Muscle layer of duodenum (tissue), 2 donors: ENCODE results near the gene WNK2.
"Not testable (repeated sequence)": the region's sequence is repeated elsewhere in the genome, so short reads cannot be mapped to it uniquely, and the experiment has no call there.

Experiments
- H3K27ac ChIP-seq: one replicate; pipeline ENCODE4 v1.7.0; 2013; ENCODE audit warnings: mild to moderate bottlenecking, low read length
- H3K27me3 ChIP-seq: one replicate; pipeline ENCODE4 v1.7.0; 2013; ENCODE audit warnings: low read depth, mild to moderate bottlenecking, control low read depth, low read length
- H3K36me3 ChIP-seq, 2 donors: one replicate each; pipeline ENCODE4 v1.7.0; 2013; ENCODE audit warnings: low read length in 2 of 2, control low read depth in 1 of 2, mild to moderate bottlenecking in 1 of 2; ENCODE audit not compliant: insufficient read depth in 2 of 2, control insufficient read depth in 1 of 2
- H3K4me1 ChIP-seq, 2 donors: one replicate each; pipeline ENCODE4 v1.7.0; 2013; ENCODE audit warnings: low read length in 2 of 2, mild to moderate bottlenecking in 2 of 2, control low read depth in 1 of 2, moderate library complexity in 1 of 2; ENCODE audit not compliant: insufficient read depth in 2 of 2, control insufficient read depth in 1 of 2
- H3K4me3 ChIP-seq, 2 donors: one replicate each; pipeline ENCODE4 v1.7.0; 2013; ENCODE audit warnings: low read length in 2 of 2, low read depth in 1 of 2, mild to moderate bottlenecking in 1 of 2
- H3K9me3 ChIP-seq, 2 donors: one replicate each; pipeline ENCODE4 v1.7.0; 2013; ENCODE audit warnings: low read length in 2 of 2, control low read depth in 1 of 2, mild to moderate bottlenecking in 1 of 2; ENCODE audit not compliant: control insufficient read depth in 1 of 2
- donor health status: healthy.

WNK2 gene

DNA sequence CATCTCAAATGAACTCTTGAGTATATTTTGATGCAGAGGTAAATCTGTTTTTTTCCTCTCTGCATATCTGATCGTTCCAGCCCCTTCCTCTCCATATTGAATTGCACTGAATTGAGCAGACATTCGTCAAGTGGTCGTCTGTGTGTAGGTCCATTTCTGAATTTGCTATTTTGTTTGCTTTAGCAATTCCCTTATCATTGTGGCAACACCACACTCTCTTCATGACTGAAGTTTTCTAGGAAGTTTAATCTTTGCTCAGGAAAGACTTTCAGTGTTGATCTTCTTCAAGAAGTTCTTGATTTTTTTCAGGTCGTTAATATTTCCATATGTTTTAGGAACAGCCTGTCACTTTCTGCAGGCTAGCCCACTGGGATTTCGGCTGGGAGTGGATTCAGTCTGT is 132.0 kb downstream of the WNK2 start:
- H3K4me3 ChIP-seq = no peak overlapping the region
- H3K9me3 ChIP-seq = no peaks in the 10 kb centered on the region

DNA sequence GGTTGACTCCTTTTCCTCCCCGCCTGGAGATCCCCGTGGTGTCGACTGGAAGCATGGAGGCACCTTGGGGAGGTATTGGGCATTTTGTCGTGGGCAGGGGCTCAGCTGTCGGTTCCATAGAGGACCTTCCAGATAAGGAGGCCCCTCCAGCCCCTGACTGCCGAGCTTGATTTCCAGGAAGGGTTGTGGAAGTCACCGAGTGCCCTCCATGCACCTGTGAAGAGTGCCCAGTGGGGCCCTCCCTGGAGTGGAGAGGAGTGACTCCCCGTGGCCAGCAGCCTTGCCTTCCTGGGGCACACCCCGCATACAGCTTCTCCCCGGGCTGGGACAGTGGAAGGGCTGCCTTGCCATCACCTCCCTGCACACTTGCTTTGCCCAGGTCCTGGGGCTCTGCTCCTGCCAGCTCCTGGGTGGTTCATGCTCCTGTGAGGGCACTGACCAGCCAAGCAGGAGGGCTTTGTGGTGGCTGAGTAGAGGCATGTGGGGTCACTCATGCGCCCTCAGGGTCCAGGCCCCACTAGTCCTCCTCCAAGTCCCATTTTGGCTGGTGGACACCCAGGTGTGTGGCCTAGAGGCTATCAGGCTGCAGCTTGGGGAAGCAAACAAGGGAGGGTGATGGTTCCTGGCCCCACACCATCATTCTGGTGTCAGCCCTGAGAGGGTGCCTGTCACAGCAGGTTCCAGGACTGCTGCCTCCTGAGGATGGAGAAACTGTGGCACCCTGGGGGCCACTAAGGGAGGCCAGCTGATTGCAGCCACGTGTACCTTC is 133.0 kb downstream of the WNK2 start:
- H3K4me3 ChIP-seq = no peak overlapping the region

More for the DNA sequence above, 132.0 kb downstream of the WNK2 start:
- peaks cover 2 to 24% of the 10 kb centered on the region in 2 donors for H3K36me3 ChIP-seq
- peaks cover 0 to 5% of the 10 kb centered on the region in 2 donors for H3K4me1 ChIP-seq
- H3K27me3 ChIP-seq = no peaks in the 10 kb centered on the region
- H3K27ac ChIP-seq = no peak overlapping the region

DNA sequence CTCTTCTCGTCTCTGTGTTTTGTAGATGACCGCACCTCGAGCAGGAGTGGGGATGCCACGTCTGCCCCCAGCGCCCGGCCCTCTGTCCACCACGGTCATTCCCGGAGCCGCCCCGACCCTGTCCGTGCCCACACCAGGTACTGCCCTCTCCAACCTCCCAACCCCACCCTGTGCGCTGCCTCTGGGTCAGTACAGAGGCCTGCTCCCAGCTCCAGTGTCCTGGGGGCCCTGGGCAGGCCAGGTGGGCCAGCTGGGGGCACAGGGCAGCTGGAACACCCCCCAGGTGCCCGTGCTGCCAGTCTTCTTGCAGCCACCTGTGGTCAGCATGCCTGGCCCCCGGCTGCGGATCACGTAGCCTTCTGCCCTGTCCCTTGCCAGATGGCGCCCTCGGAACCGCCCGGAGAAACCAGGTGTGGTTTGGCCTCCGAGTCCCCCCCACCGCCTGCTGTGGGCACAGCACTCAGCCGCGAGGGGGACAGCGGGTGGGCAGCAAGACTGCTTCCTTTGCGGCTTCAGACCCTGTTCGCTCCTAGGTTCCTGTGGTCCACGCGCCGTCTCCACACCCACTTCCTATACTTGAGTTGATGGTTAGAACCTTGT is 133.7 kb downstream of the WNK2 start:
- no peak overlapping the region for H3K4me3 ChIP-seq
- H3K27me3 ChIP-seq = no peaks in the 10 kb centered on the region
- peaks cover 0 to 24% of the 10 kb centered on the region in 2 donors for H3K36me3 ChIP-seq
- H3K27ac ChIP-seq = no peak overlapping the region
- peaks cover 0 to 4% of the 10 kb centered on the region in 2 donors for H3K4me1 ChIP-seq
- H3K9me3 ChIP-seq = no peaks in the 10 kb centered on the region

More for the DNA sequence above, 133.0 kb downstream of the WNK2 start:
- Histone ChIP-seq H3K36me3 (peaks cover 0 to 24% of the 10 kb centered on the region in 2 donors), H3K27ac (no peak overlapping the region), H3K4me1 (peaks cover 0 to 5% of the 10 kb centered on the region in 2 donors), H3K9me3 (no peaks in the 10 kb centered on the region), H3K27me3 (no peaks in the 10 kb centered on the region)

DNA sequence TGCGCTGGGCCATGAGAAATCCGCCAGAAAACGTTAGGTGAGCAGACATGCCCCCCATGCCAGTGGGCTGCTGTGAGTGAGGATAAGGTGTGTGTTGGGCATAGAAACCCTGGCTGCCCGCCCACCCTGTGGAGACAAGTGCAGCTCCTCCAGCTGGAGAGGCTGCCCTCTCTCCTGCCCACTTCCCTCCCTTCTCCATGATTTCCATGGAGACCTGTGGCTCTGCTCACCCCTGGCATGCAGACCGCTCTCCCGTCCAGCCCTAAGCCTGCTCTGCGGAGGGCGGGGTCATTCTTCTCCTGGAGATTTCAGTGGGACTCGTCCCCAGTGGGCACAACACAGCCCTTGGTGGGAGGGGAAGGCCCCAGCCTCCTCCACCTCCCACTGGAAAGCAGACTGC is 134.5 kb downstream of the WNK2 start:
- peaks cover 0 to 24% of the 10 kb centered on the region in 2 donors for H3K36me3 ChIP-seq
- H3K27ac ChIP-seq = no peak overlapping the region
- no peaks in the 10 kb centered on the region for H3K27me3 ChIP-seq
- no peak overlapping the region for H3K4me3 ChIP-seq
- H3K9me3 ChIP-seq = no peaks in the 10 kb centered on the region
- no peaks in the 10 kb centered on the region for H3K4me1 ChIP-seq

DNA sequence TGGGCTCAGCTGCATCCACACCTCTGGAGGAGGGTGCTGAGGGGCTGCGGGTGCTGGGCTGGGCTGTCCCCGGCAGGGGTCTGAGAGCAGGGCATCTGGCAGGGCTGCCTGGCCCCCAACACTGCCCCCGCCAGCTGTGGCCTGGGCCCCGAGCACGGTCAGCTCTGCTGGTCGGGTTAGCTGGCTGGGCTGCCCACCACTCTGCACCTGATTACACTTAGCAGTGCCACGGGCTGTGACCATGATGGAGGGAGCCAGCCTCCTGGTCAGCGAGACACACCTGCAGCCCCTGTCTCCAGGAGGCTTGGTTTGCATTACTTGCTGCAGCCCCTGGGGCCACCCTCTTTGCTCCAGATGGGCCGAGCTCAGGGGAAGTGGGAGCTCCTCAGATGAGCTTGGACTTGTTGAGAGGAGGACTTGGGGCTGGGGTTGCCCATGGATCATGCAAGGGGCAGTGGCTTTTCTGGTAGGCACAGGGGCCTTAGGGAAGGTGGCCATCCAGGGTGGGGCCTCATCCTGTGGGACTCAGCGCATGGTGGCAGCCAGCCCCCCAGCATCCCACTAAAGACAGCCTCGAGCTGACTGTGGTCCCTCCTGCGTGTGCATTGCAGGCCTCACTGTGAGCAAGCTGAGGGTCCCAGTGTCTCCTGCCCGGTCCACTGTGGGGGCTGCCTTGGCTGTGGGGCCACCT is 135.5 kb downstream of the WNK2 start:
- H3K27ac ChIP-seq = no peak overlapping the region
- no peaks in the 10 kb centered on the region for H3K4me1 ChIP-seq
- no peaks in the 10 kb centered on the region for H3K9me3 ChIP-seq
- H3K36me3 ChIP-seq = peaks cover 0 to 24% of the 10 kb centered on the region in 2 donors
- no peak overlapping the region for H3K4me3 ChIP-seq
- H3K27me3 ChIP-seq = no peaks in the 10 kb centered on the region

DNA sequence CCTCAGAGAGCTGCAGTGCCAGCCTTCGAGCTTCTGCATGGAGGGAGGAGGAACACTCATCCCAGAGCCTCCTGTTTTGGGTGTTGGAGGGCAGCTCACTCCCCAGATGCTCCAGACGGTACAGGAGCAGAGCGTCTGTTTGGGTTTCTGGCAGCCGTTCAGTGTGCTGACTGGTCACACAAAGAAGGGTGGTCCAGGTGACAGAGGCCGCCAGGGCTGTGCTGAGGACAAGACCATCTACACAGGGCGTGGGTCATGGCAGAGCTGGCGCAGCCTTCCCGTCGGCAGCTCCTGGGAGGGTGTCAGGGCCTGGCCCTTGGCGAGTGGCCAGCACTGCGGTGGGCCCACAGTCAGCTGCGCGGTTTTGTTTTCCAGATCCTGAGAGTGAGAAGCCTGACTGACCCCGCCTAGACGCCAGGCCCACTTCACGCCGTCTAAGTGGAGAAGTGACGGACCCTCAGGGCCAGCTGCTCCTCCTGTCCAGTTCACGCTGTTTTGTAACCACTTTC is 136.1 kb downstream of the WNK2 start:
- no peaks in the 10 kb centered on the region for H3K9me3 ChIP-seq
- H3K4me1 ChIP-seq = no peaks in the 10 kb centered on the region
- peaks cover 0 to 21% of the 10 kb centered on the region in 2 donors for H3K36me3 ChIP-seq
- H3K27ac ChIP-seq = no peak overlapping the region
- no peak overlapping the region for H3K4me3 ChIP-seq
- H3K27me3 ChIP-seq = no peaks in the 10 kb centered on the region

DNA sequence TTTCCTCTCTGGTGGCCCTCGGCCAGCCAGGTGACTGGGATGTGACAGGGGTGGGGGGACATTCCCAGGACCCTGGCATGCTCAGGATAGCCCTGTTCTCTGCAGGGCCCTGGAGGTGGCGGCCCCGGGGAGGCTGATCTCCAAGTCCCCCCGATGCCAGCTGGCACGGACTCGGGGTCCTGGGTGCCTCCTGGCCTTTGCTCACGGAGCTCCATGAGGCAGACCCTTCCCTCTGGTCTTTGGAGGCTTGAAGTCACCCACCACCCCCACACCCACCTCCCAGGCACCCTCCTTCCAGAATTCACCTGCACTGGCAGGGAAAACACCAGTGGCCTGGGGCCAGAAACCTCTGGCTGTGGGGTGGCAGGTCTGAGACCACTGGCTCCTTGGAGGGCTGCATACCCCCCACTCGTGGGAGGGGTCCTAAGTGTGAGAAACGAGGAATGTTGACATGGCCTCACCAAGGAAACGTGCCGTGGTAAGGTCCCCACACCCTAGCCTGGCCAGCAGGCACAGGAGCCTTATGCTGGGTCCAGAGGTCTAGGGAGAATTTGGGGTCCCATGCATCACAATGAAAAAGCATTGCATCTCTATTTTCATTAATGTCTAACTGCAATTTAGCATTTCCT is 136.8 kb downstream of the WNK2 start:
- no peaks in the 10 kb centered on the region for H3K9me3 ChIP-seq
- peaks cover 0 to 19% of the 10 kb centered on the region in 2 donors for H3K36me3 ChIP-seq
- no peak overlapping the region for H3K4me3 ChIP-seq
- H3K27me3 ChIP-seq = no peaks in the 10 kb centered on the region
- H3K4me1 ChIP-seq = no peaks in the 10 kb centered on the region
- H3K27ac ChIP-seq = no peak overlapping the region

DNA sequence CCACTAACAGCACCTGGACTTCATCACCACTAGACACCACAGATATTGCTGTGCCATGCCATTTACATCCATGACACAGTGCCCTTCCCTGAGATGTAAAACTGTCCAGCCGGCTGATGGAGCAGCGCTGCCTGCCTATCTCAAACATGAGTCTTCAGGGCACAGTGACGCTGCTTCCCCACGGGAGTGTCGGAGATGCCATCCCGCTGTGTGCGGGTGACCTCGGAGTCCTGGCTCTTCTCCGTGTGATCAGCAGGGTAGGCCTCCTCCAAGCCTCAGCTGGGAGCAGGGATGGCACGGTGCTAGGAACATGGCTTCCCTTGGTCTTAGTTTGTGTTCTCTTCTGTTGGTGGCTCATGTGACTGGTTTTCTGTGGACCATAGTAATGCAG is 137.3 kb downstream of the WNK2 start:
- Histone ChIP-seq H3K4me1 (no peaks in the 10 kb centered on the region), H3K36me3 (peaks cover 0 to 16% of the 10 kb centered on the region in 2 donors), H3K27ac (no peak overlapping the region), H3K4me3 (no peak overlapping the region), H3K27me3 (no peaks in the 10 kb centered on the region), H3K9me3 (no peaks in the 10 kb centered on the region)

DNA sequence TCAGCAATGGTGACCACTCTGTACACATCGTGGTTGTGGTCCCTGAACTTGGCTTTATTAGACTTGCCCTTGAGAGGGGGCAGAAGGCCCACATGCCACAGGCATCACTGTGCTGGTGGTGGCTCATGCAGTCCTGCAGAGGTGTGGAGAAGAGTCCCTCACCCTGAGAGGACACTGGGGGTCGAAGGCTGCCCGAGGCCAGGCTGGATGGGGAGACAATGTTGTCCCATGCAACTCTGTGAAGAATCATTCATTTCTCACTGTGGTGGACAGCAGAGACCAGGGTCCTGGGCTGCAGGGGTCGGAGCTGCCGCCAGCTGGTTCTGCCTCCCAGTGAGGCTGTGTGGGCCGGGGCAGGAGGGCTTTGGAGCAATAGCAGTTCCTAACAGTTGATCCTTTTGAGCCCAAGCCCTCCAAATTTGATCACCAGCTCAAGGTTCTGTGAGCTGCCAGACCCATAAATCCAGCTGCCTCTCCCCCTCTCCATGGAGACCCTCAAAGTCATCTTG is 139.6 kb downstream of the WNK2 start:
- not testable (repeated sequence) for H3K27ac ChIP-seq, H3K4me3 ChIP-seq, H3K4me1 ChIP-seq, H3K36me3 ChIP-seq, H3K9me3 ChIP-seq, H3K27me3 ChIP-seq

DNA sequence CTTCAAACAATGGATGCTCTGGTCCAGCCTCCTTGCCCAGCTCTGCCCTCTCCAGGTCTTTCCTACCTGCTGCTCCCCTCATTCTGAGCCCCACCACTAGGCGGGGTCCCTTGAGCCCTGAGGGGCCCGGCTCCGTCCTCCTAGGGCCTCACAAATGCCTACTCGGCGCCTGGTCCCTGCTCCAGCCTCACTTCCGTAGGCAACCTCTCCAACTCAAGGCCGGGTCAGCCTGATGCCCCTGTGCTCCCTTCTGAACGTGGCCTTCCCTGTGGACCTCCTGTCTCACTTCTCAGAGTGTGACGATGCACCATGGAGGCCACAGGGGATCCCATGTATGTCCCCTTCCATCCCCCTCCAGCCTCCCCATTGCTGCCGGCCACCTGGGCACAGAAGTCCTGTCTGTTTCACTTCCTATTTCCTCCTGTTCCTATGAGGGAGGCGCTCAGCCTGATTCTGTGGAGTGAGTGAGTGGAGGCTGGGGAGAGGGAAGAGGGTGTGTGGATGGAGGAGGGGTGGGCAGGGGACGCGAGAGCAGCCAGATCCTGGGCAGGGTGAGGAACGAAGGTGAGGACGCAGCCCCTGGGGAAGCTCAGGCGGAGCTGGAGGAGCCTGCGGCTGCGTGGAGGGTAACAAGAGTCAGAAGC is 140.4 kb downstream of the WNK2 start:
- H3K9me3 ChIP-seq = no peaks in the 10 kb centered on the region
- no peaks in the 10 kb centered on the region for H3K4me1 ChIP-seq
- H3K4me3 ChIP-seq = no peak overlapping the region
- no peaks in the 10 kb centered on the region for H3K36me3 ChIP-seq
- H3K27me3 ChIP-seq = no peaks in the 10 kb centered on the region
- no peak overlapping the region for H3K27ac ChIP-seq
